Measurements from ENCODE around the gene BCORL1.

GRCh38 chrX:130015181-130015580 lies 32.7 kb downstream of the BCORL1 start:
- TF ChIP-seq CTCF (conservative IDR thresholded peaks at IDR 0.05; ENCODE audit: low read length) (no peak), EZH2phosphoT487 (IDR thresholded peaks at IDR 0.05; ENCODE audit: borderline replicate concordance, low read depth, low read length) (no peak)

Data from OCI-LY7 (cell line).